ENCODE measurements around the gene CSTF1. TPM values are rescaled to one million over a fixed set of nuclear protein-coding genes. Genes with fewer than 3 reads are reported as not detected.

Gene CSTF1
- total and polyA plus RNA-seq, 2 donors from 2014 or later = 16.2 to 30.7 TPM

GRCh38 chr20:56423211-56423610 is 30.8 kb downstream of the CSTF1 start:
- no peak overlapping the region for H3K9ac ChIP-seq (ENCODE audit: low read length in 3 of 3)
- intact Hi-C loops (cut with DNase I) = no loop called here
- no peak overlapping the region for H3K27ac ChIP-seq (ENCODE audit: low read depth in 2 of 2, low read length in 2 of 2)
- DNase-seq = no peak
- no peak for FAIRE-seq
- H3K27me3 ChIP-seq (ENCODE audit: control insufficient read depth, insufficient read depth, low read length) = no peaks in the 10 kb centered on the region
- no peak for TF ChIP-seq CTCF (IDR thresholded peaks at IDR 0.05; ENCODE audit: borderline replicate concordance, extremely low read depth, insufficient read depth)
- H3K4me3 ChIP-seq (ENCODE audit: low read length in 3 of 3) = no peak overlapping the region
- H3K4me1 ChIP-seq (ENCODE audit: control insufficient read depth in 2 of 3, insufficient read depth in 2 of 3, low read depth in 1 of 3, low read length in 3 of 3) = no peaks in the 10 kb centered on the region
- no peaks in the 10 kb centered on the region for H3K9me3 ChIP-seq (ENCODE audit: control insufficient read depth in 2 of 3, insufficient read depth in 1 of 3, low read length in 3 of 3)
- H3K36me3 ChIP-seq (ENCODE audit: control insufficient read depth in 2 of 3, insufficient read depth in 3 of 3, low read length in 3 of 3) = no peaks in the 10 kb centered on the region

- H3K36me3 ChIP-seq (ENCODE audit: control insufficient read depth in 2 of 3, insufficient read depth in 3 of 3, low read length in 3 of 3) = no peaks in the 10 kb centered on the region
- no peak overlapping the region for H3K9ac ChIP-seq (ENCODE audit: low read length in 3 of 3)
- DNase-seq (no peak), FAIRE-seq (no peak)
- no peak overlapping the region for H3K4me3 ChIP-seq (ENCODE audit: low read length in 3 of 3)
- no peaks in the 10 kb centered on the region for H3K9me3 ChIP-seq (ENCODE audit: control insufficient read depth in 2 of 3, insufficient read depth in 1 of 3, low read length in 3 of 3)
- H3K4me1 ChIP-seq (ENCODE audit: control insufficient read depth in 2 of 3, insufficient read depth in 2 of 3, low read depth in 1 of 3, low read length in 3 of 3) = peaks cover 0 to under 1% (median 0%) of the 10 kb centered on the region in 3 donors
- H3K27ac ChIP-seq (ENCODE audit: low read depth in 2 of 2, low read length in 2 of 2) = no peak overlapping the region
- no peak for TF ChIP-seq CTCF (IDR thresholded peaks at IDR 0.05; ENCODE audit: borderline replicate concordance, extremely low read depth, insufficient read depth)
- no peaks in the 10 kb centered on the region for H3K27me3 ChIP-seq (ENCODE audit: control insufficient read depth, insufficient read depth, low read length)
- intact Hi-C loops (cut with DNase I) = no loop called here
Observed at GRCh38 chr20:56423886-56424285, 31.4 kb downstream of the CSTF1 start.

GRCh38 chr20:56424931-56425330 is 32.5 kb downstream of the CSTF1 start:
- Histone ChIP-seq H3K9ac (ENCODE audit: low read length in 3 of 3) (no peak overlapping the region), H3K4me1 (ENCODE audit: control insufficient read depth in 2 of 3, insufficient read depth in 2 of 3, low read depth in 1 of 3, low read length in 3 of 3) (peaks cover 0 to 3% (median 0%) of the 10 kb centered on the region in 3 donors), H3K9me3 (ENCODE audit: control insufficient read depth in 2 of 3, insufficient read depth in 1 of 3, low read length in 3 of 3) (no peaks in the 10 kb centered on the region), H3K4me3 (ENCODE audit: low read length in 3 of 3) (no peak overlapping the region), H3K27me3 (ENCODE audit: control insufficient read depth, insufficient read depth, low read length) (no peaks in the 10 kb centered on the region), H3K27ac (ENCODE audit: low read depth in 2 of 2, low read length in 2 of 2) (no peak overlapping the region), H3K36me3 (ENCODE audit: control insufficient read depth in 2 of 3, insufficient read depth in 3 of 3, low read length in 3 of 3) (no peaks in the 10 kb centered on the region)
- DNase-seq (no peak), FAIRE-seq (no peak)
- intact Hi-C loops (cut with DNase I) = no loop called here
- no peak for TF ChIP-seq CTCF (IDR thresholded peaks at IDR 0.05; ENCODE audit: borderline replicate concordance, extremely low read depth, insufficient read depth)

GRCh38 chr20:56426026-56426425 is 33.6 kb downstream of the CSTF1 start:
- H3K27ac ChIP-seq (ENCODE audit: low read depth in 2 of 2, low read length in 2 of 2) = no peak overlapping the region
- no peak overlapping the region for H3K9ac ChIP-seq (ENCODE audit: low read length in 3 of 3)
- no peaks in the 10 kb centered on the region for H3K27me3 ChIP-seq (ENCODE audit: control insufficient read depth, insufficient read depth, low read length)
- TF ChIP-seq CTCF (IDR thresholded peaks at IDR 0.05; ENCODE audit: borderline replicate concordance, extremely low read depth, insufficient read depth) = no peak
- intact Hi-C loops (cut with DNase I) = no loop called here
- no peak overlapping the region for H3K4me3 ChIP-seq (ENCODE audit: low read length in 3 of 3)
- H3K4me1 ChIP-seq (ENCODE audit: control insufficient read depth in 2 of 3, insufficient read depth in 2 of 3, low read depth in 1 of 3, low read length in 3 of 3) = peaks cover 0 to 3% (median 0%) of the 10 kb centered on the region in 3 donors
- no peaks in the 10 kb centered on the region for H3K36me3 ChIP-seq (ENCODE audit: control insufficient read depth in 2 of 3, insufficient read depth in 3 of 3, low read length in 3 of 3)
- FAIRE-seq (no peak), DNase-seq (no peak)
- no peaks in the 10 kb centered on the region for H3K9me3 ChIP-seq (ENCODE audit: control insufficient read depth in 2 of 3, insufficient read depth in 1 of 3, low read length in 3 of 3)
